GM10266 (cell line): ENCODE measurements around the gene SDHAF1.

Experiments
- DNase-seq: peaks from one replicate; pipeline ENCODE4 v3.0.0; 2012; ENCODE audit errors: extremely low spot score
- CTCF ChIP-seq: IDR thresholded peaks from 2 replicates; pipeline ENCODE4 v1.5.1; 2012; ENCODE audit warnings: mild to moderate bottlenecking, low read depth; ENCODE audit not compliant: control insufficient read depth, insufficient read depth; ENCODE audit errors: missing control alignments

Gene SDHAF1

DNA sequence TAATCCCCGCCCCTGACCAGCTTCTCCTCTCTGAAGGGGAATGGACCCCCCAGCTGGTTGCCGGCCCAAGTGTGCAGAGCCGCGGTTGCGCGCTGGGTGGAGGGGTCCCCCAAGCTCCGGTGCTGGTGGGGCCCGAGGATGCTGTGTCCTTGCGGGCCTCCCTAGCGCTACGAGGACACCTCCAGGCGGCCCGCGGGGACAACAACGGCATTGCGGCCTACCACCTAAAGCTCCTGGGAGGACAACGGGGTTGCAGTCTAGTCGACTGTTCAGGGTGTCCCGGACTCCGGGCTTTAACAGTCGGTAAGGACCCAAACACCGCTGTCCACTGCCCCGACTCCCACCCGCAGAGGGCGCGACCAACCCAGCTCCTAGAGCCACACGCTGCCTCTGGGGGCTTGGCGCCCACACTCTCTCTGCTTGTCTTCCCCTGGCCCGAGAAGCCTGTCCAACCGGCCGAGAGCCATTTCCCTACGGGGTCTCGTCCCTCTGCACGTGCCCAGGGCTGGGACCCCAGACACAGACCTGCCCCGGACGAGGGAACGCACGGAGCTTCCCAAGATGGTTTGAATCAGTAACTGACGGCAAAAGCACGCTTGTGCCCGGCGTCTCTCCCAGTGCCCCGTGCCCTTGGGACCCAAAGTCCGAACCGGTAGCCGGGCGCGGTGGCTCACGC, 927 bp upstream of the SDHAF1 start:
- DNase-seq = peak; percentile 74
- TF ChIP-seq CTCF = peak; percentile 34

GRCh38 chr19:35996777-35997176, 1.8 kb downstream of the SDHAF1 start:
- no peak for DNase-seq
- no peak for TF ChIP-seq CTCF

- no peak for DNase-seq
- no peak for TF ChIP-seq CTCF
Measured at GRCh38 chr19:36001605-36002004, 6.6 kb downstream of the SDHAF1 start.

DNA sequence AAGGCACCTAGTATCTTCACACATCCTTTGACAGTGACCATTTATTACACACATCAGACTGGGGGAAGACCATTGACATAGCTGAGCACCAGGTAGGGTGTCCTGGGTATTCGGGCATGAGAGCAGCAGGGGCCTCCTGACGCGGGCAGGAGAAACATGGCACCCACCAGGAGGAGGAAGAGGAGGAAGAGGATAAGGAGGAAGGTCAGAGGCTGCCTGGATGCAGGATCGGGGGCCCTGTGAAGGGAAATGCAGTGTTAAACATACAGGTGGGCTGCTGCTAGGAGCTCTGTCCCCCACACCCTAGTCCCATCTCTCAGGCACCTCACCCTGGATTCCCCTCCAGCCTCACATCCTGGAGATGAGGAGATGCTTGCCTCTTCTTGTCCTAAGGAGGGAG, 8.3 kb downstream of the SDHAF1 start:
- no peak for DNase-seq
- TF ChIP-seq CTCF = no peak

GRCh38 chr19:36006955-36007354, 12.0 kb downstream of the SDHAF1 start:
- TF ChIP-seq CTCF = no peak
- no peak for DNase-seq

- no peak for DNase-seq
- TF ChIP-seq CTCF = no peak
Measured at GRCh38 chr19:36008336-36008978, 13.5 kb downstream of the SDHAF1 start, which contains the start of gene SYNE4. Gene SYNE4 (minus strand): TSS chr19:36008813. CDS start chr19:36008681, 132 bp downstream.

- peak; percentile 76 for DNase-seq
- TF ChIP-seq CTCF = no peak
Measured at GRCh38 chr19:36009220-36009619, 14.2 kb downstream of the SDHAF1 start.
